HG03571 (cell line): ENCODE results near the gene EEF2K.
"Not testable (repeated sequence)": the region's sequence is repeated elsewhere in the genome, so short reads cannot be mapped to it uniquely, and the experiment has no call there.

ENCODE experiments used
- ATAC-seq: cut with Tn5 transposase; IDR thresholded peaks from one replicate; pipeline ENCODE4 v1.9.1; 2021; ENCODE audit not compliant: unreplicated experiment

EEF2K gene

DNA sequence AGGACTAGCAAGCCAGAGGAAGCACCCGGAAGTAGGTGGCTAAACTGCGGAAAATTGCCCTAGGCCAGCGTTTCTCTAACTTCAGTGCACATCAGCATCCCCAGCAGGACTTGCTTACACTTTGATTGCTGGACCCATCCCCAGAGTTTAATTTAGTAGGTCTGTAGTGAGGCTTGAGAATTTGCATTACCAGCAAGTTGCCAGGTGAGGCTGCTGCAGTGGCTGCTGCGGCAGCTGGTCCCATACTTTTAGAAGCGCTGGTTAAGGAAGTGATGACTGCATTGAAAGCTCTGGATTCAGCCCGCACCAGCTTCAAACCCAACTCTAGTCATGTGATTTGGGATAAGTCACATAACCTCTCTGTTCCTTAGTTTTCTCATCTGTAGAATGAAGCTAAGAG is 4.2 kb downstream of the EEF2K start:
- no peak for ATAC-seq

DNA sequence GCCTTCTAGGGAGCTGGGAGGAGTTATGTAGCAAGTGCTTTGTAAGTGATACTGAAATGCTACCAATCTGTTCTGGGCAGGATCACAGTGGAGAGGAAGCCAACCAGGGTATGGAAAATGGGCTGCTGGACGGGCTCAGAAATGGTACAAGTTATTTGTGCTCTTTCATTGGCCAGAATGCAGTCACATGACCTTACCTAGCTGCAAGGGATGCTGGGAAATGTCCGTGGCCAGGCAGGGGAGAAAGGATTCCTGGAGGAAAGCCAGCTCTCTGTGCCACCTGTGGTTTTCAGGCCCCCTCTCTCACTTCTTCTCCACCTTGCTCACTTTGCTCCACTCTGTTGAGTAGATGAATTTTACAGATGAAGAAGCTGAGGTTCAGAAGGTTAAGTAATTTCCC is 4.8 kb downstream of the EEF2K start:
- no peak for ATAC-seq

DNA sequence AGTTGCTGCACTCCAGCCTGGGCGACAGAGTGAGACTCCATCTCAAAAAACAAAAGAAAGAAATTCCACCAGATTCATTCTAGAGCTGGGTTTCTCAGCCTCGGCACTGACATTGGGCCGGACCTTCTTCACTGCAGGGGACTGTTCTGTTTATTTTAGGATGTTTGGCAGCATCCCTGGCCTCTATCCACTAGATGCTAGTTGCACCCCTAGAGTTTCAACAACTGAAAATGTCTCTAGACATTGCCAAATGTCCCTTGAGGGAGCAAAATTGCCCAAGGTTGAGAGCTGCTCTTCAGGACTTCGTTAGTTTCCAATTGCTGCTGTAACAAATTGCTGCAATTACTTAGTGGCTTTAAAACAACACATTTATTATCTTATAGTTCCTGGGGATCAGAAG is 7.2 kb downstream of the EEF2K start:
- no peak for ATAC-seq

GRCh38 chr16:22213801-22214200 is 7.7 kb downstream of the EEF2K start:
- no peak for ATAC-seq

DNA sequence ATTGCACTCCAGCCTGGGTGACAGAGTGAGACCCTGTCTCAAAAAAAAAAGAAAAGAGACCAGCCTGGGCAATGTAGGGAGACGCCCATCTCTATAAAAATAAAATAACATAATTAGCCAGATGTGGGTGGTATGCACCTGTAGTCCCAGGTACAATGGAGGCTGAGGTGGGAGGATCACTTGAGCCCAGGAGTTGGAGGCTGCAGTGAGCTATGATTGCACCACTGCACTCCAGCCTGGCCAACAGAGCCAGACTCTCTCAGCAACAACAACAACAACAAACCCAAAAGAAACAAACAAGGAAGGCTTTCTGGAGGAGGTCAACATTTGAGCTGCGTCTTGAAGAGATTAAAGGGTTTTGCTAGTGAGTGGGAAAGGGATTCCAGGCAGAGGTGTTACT is 8.3 kb downstream of the EEF2K start:
- no peak for ATAC-seq

DNA sequence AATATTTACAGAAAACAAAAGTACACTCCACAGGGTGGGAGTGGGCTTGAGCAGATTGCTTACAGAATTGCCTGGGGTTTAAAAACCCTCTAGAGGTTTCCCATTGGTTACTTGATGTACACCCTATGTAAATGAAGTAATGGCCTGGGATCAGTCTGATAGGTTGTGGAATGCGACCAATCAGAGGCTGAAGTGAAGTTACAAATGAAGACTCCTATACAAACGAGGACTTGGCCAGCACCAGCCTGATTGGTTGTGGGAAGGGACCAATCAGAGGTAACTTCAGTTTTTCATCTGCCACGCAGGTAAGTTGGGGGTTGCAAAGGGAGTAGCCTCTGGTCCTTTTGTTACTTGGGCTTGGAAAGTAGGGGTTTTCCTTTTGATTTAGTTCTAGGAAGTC is 8.8 kb downstream of the EEF2K start:
- no peak for ATAC-seq

DNA sequence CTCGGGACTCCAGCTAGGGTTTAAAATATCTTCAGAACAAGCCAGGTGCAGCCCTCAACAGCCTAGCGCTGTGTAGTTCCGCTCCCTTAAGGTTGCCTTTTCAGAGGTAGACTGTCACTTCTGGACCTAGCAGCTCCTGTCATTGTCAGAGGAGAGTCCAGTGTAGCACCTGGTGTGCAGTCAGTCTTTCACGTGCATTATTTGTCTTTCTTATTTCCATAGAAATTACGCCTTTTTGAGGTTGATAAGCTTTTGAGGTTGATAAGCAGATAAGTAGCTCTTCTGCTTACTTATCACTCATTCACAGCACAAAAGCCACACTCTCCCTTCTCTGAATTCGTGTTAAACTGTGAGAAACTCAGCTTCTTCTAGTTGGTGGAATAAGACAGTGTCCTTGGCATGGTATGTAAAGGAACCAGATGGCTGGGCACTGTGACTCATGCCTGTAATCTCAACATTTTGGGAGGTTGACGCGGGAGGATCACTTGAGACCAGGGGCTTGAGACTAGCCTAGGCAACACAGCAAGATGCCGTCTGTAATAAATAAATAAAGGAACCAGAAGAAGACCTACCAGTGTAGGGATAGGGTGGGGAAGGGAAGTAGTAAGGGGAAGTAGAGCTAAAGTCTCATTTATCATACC is 10.2 kb downstream of the EEF2K start:
- no peak for ATAC-seq

DNA sequence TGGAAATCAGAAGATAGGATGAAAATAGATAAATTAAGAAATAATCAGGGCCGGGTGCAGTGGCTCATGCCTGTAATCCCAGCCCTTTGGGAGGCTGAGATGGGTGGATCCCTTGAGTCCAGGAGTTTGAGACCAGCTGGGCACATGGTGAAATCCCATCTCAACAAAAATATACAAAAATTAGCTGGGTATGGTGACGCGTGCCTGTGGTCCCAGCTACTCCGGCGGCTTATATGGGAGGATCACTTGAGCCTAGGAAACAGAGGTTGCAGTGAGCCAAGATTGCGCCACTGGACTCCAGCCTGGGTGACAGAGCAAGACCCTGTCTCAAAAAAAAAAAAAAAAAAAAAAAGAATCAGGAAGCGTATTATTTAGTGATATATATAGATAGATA is 10.8 kb downstream of the EEF2K start:
- not testable (repeated sequence) for ATAC-seq

- ATAC-seq, result peak; percentile 76
These were observed 12.0 kb downstream of the EEF2K start for GRCh38 chr16:22217890-22218730.

GRCh38 chr16:22219389-22220068 is 13.5 kb downstream of the EEF2K start:
- ATAC-seq, result no peak

- no peak for ATAC-seq
These were observed 14.0 kb downstream of the EEF2K start for GRCh38 chr16:22220069-22220440.

- ATAC-seq, result no peak
These were observed 14.6 kb downstream of the EEF2K start for GRCh38 chr16:22220714-22221113.

- ATAC-seq, result no peak
These were observed 15.9 kb downstream of the EEF2K start for GRCh38 chr16:22222006-22222405.

- ATAC-seq, result no peak
These were observed 16.9 kb downstream of the EEF2K start for GRCh38 chr16:22222998-22223397.

GRCh38 chr16:22225060-22225459 is 19.0 kb downstream of the EEF2K start:
- ATAC-seq, result no peak

- no peak for ATAC-seq
These were observed 23.8 kb downstream of the EEF2K start for GRCh38 chr16:22229889-22230288.

DNA sequence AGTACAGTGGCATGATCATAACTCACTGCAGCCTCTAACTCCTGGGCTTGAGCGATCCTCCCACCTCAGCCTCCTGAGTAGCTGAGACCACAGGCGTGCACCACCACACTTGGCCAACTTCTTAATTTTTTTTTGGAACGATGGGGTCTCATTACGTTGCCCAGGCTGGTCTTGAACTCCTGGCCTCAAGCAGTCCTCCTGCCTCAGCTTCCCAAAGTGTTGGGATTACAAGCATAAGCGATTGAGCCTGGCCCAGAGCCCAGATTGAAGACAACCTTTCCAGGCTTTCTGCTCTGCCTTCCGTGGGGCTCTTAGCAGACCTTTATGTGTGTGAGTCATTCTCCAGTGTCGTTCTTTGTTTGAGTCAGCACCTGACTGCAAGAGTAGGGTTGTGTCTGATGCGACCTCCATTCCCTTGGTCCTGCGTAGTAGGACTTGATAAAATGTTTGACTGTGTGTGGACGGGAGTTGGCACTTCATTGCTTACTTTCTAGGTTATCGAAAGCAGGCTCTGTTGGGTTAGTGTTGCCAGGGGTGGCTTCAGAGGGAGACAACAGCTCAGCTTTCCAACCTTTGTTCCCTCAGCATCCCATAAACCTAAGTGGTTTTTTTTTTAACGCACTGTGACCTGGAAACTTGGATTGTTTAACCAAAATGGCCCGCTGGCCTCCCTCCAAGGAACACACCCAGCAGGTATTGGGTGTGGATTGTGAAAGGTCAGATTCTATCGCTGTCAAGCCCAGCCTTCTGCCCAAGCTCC is 26.4 kb downstream of the EEF2K start:
- no peak for ATAC-seq

DNA sequence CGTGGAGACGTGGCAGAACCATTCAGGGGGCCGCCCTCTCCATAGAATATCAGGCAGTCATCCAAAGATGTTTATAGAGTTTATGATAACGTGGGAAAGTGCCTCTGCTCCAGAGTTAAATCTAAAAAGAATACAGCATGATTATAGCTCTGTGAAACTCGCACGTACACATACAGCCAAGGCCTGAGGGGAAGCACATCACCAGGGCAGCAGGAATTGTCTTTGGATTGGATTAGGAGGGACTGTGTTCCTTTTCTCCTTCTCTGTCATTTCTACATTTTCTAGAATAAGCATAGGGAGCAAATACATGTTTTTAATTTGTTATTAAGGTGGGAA is 26.9 kb downstream of the EEF2K start:
- ATAC-seq, result no peak

- ATAC-seq, result no peak
These were observed 30.0 kb downstream of the EEF2K start for GRCh38 chr16:22235839-22236745.

DNA sequence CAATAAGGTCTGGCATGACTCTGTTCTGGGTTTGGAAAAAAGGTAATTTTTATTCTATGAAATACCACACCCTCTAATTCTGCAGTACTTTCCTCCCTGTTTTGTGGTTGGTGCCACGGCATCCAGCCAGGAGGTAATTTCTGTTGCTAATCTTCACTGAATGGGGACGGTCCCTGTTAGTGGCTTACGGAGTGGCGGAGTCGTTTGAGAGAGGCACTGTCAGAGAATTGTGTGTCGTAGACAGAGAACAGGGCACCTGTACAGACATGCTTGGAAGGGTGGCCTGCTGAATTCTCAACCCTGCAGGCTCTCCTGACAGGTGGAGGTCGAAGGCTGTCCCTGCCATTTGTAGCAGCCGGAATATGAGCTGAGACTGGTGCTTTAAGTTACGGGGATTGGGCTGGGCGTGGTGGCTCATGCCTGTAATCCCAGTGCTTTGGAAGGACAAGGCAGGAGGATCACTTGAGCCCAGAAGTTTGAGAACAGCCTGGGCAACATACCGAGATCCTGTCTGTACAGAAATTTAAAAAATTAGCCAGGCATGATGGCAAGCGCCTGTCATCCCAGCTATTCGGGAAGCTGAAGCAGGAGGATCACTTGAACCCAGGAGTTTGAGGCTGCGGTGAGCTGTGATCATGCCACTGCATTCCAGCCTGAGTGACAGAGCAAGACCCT is 33.2 kb downstream of the EEF2K start:
- ATAC-seq, result no peak
